NCI-H524 treated with DMSO at 0.1 percent for 48 hours (cell line): Measurements from ENCODE around the gene MAP2K2.

Source experiments
- DNase-seq: peaks from one replicate; lab custom pipeline; 2025; lab: John Stamatoyannopoulos, UW

MAP2K2 gene

DNA sequence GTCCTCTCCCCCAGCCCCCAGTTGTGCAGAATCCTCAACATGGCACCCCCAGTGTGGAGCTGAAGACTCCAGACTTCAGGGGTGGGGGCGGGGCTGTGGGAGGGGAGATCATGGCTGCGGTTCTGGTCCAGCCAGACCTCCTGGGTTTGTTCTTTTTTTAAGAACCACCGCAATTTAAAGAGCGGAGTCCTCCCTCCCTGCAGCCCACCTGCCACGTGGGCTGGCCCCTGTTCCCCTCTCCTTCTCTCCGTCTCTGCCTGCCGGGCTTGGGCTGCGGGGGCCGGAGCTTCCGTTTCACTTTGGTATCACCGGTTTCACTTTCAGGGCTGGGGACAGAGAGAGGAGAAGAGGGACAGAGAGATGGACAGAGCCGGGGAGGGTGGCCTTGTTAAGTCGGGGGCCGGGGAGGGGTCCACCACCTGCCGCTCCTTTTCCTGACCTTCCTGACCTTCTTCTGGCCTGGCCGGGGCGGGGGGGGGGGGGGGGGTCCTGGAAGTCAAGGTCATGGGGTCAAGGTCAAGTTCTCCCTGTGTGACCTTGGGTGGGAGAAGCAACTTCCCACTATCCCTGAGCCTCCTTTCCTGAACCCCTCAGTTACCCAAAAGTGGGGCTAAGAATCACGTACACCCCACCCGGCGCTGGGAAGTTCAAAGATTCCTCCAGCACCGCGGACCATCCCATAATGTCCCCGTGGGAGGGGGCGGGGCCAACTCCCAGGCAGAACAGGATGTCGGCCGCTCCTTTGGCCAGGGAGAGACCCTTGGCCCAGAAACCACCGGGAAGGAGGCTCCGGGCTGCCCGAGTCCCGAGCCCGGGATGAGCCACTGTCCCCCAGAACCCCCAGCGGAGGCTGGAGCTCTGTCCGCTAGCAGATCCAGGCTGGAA is 45.9 kb downstream of the MAP2K2 start:
- no peak for DNase-seq

DNA sequence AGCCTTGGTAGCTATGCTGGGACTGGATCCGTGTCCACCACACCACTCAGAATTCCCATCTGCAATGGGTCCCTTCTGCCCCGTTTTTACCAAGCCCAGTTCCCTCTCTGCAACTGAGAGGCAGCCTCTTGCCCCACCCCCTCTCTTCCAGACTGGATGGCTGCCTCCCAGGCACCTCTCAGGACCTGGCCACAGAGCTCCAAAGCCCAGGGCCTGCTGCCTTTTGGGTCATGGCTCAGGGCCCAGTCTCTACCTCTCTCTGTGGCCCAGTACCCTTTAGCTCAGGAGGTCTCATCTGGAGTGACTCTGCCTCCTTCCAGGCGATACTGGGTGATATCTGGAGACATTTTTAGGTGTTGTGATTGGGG is 46.9 kb downstream of the MAP2K2 start:
- no peak for DNase-seq

DNA sequence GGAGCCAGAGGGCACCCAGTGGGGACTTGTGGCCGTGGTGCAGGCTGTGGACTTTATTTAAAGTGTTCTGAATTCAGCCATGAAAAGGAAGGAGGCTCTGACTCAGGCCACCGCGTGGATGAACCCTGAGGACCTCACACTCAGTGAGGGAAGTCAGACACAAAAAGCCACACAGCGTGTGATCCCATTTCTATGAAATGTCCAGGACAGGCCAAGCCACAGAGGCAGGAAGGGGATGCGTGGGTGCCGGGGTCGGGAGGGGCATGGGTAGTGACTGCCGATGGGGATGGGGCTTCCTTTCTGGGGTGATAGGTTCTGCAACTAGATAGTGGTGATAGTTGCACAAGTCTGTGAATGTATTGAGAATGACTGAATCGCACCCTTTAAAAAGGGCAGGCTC is 48.5 kb downstream of the MAP2K2 start:
- no peak for DNase-seq

DNA sequence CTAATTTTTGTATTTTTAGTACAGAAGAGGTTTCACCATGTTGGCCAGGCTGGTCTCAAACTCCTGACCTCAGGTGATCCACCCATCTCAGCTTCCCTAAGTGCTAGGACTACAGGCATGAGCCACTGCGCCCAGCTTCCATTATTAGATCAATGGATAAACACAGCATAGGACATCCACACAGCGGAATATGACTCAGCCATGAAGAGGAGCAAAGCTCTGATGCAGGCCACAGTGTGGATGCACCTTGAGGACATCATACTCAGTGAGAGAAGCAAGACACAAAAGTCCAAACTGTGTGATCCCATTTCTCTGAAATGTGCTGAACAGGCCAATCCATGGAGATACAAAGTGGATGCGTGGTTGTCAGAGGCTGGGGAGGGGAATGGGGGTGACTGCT is 52.3 kb downstream of the MAP2K2 start:
- no peak for DNase-seq

DNA sequence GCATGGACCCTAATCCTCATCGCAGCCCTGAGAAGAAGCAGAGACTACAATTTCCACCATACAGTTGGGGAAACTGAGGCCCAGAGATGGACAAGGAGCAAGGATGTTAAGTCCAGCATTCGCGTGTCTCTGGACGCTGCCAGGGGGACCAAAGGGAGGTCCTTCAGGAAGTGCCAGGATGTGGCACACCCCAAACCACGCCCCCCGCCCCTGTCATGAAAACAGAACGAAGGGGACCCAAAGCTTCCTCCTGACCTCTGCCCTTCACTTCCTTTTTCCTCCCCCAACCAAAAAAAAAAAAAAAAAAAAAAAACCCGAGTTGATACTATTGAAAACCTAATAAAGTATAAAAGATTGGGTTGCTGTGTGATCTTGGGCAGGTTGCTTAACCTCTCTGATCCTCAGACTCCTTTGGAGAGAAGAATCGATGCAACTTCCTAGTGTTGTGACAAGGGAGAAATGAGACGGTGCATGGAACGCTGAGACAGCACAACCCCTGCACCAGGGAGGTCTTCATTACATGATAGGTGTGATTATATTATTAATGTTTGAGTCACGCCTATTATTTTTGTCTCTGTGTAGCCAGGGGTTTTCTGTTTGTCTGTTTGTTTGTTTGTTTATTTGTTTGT is 54.5 kb downstream of the MAP2K2 start:
- no peak for DNase-seq

DNA sequence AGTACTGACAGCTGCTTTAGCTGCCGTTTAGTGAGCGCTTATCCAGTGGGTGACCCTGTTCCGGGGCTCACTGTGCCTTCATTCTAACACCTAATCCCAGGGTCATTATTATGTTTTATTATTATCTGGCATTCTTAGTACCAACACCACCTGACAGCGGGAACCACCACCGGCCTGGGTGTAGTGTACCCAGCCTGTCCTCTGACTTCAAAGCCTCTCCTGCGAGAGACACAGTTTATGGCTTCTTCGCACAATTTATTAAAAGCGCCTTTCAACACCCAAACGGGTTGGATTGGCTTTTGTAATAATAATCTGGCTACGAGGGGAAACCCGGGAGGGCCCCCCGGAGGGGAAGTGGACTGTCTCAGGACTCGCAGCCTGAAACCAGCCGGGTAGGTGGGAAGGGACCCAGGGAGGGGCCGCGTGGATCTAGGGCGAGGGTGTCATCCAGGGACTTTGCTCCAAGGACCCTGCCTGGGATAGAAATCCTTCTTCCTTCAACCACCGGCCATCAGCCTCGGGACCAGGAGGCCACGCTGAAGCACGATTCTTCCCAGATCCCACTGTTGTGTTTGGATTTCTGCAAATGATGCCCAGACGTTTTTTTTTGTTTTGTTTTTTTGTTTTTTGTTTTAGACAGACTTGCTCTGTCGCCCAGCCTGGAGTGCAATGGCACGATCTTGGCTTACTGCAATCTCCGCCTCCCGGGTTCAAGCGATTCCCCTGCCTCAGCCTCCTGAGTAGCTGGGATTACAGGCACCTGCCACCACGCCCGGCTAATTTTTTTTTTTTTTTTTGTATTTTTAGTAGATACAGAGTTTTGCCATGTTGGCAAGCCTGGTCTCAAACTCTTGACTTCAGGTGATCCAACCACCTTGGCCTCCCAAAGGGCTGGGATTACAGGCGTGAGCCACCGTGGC is 55.6 kb downstream of the MAP2K2 start:
- no peak for DNase-seq

DNA sequence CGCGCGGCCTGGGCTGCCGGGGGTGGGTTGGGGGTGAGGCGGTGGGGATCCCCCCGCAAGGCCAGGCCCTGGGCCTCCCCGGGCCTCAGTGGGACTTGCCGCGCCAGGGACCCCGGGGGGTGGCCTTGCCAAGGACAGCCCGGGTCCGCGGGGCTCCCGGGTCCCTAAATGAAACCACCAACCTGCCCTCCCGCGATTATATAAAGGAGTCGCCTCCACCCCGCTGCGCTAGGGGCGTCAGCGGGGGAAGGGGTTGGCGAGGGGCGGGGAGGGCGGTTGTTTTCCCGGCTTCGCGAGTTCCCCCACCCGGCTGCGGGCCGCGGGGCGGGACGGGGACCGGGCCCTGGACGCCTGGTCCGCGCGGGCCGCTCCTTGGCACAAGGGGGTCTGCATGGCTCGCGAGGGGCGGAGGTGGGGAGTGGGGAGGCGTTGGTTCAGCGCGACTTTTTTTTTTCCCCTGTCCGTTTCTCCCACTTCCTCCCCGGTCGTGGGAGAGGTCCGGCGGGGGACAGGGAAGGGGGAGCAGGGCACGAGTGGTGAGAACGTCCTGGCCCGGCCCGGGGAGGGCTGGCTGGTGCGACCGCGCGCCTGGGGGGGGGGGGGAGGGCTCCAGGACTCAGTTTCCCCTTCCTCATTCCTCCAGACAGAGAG is 56.4 kb downstream of the MAP2K2 start:
- no peak for DNase-seq

DNA sequence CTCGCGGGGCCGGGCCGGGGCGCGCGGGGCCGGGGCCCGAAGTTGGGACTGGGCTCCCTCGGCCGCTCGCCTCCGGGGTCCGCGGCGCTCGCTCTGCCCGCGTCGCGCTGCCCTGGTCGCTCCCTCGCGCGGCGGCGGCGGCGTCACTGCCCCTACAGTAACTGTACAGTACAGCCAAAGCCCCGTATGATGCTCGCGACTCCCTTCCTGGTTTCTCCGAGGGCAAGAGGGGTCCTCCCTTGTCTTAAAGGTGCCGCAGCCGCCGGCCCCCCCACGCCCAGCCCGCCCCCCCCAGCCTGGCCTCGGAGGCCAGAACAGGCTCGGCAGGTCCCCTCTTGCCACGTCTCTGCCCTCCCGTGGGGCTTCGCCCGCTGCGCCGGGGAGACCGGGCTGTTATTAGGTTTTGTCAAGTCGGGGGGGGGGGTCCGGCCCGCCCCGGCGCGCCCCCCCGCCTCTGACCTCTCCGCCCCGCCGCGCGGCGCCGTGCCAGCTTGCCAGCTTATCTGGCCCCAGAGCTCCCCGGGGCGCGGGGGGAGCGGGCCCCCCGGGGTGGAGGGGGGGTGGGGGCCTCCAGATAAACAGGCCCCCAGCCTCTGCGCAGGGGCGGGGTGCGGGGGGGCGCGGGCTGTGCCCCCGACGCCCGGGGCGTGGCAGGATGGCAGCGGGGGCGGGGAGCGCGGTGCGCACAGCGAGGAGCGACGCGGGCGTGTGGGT is 57.1 kb downstream of the MAP2K2 start, which contains the start of gene ZBTB7A:
TSS of gene ZBTB7A (minus strand) at position 218 of the 714 bp plus-strand sequence. CDS start 11,667 bp downstream, outside the sequence.
- DNase-seq, result peak; percentile 50

DNA sequence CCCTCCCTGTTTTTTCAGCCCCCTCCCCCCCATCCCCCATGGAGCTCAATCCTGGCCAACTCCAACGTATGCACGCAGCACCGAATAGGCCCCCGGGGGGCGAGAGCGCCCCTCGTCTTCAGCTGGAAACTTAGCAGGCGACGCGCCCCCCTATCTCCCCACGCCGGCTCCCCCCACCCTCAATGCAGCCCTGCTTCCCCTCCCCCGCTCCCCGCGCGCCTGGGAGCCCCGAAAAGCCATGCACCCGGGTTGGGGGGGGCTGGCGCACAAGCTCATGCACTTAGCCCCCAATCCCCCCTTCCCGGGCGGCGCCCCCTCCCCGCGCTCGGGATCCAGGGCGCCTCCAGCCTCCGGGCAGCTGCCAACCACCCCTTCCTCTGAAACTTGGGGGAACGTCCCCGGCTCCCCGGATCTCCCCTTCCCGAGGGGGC is 57.7 kb downstream of the MAP2K2 start:
- DNase-seq, result no peak

DNA sequence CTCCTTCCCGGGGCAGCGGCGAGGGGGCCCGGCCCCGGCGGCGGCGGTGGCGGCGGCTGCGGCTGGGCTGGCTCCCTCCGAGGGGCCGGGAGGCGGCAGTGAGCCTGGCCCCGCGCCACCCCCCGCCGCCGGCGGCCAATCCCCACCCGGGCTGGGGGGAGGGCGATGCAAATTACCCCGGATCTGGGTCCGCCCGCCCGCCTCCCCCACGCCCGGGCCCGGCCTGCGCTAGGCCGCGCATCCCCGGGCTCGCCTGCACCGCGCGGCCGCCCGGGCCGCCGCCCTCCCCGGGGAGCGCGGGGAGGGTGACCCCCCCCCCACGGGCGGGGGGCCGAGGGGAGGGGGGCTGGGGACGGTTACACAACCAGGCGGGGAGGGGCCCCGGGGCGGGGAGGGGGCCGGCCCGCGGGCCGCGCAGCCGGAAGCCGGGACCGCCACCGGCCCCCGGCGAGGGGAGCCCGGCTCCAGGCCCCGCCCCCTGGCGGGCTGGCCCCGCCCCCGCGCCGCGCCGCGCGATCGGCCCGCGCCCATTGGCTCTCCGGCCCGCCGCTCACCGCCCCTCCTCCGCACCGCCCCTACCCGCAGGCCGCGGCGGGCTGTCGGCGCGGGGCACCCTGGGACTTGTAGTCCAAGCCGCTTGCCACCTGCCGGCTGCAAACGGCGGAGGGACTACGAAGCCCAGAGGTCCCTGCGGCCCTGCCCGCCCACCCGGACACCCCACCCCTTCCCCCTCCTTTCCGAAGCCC is 58.3 kb downstream of the MAP2K2 start:
- peak; percentile 87 for DNase-seq

DNA sequence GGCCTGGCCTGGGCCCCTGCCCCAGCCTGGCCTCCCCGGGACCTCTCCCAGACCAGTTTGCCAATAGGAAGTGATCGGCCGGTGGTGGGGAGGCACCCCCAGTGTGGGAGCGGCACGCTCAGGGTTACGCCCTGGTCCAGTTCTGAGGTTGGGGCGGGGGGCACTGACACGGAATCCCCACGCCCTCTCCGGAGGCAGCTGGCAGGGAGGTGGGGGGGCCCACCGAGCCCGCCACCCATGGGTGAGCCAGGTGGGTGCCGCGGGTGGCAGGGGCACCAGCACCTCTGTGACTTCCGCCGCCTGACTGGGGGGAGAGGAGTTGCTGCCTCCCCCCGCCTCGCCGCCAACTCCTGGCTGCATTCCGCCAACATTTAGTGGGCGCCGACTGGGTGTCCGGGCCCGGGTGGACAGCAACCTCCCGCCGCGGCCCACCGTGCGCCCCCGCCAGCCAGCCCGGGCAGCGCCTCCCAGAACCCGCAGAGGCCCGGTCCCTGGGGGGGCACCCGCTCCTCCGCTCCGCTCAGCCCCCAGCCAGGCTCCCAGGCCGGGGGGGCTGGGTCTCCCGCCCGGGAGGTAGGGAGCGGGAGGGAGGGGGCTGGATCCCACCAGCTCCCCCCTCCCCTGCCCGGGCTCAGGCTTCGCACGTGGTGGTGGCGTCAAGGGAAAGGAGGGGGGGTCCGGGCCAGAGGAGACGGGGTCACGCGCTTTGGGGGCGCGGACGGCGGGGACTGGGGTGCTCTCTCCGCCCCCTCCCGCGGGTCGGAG is 59.2 kb downstream of the MAP2K2 start:
- no peak for DNase-seq

DNA sequence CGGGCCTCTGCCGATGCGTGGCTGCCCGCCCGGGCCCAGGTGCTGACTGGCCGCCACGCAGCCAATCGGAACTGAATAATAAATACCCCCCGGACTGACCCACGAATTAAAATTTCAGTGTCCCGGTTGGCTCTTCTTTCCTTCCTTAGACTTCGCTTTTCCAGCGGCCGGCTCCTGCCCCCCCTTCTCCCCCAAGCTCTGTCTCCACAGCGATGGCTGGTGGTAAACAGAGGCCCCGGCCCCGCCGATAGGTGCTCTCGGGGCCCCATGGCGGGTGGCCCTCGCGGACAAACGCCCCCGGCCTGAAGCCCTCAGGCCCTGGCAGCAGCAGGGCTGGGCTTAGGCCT is 59.8 kb downstream of the MAP2K2 start:
- DNase-seq, result no peak

DNA sequence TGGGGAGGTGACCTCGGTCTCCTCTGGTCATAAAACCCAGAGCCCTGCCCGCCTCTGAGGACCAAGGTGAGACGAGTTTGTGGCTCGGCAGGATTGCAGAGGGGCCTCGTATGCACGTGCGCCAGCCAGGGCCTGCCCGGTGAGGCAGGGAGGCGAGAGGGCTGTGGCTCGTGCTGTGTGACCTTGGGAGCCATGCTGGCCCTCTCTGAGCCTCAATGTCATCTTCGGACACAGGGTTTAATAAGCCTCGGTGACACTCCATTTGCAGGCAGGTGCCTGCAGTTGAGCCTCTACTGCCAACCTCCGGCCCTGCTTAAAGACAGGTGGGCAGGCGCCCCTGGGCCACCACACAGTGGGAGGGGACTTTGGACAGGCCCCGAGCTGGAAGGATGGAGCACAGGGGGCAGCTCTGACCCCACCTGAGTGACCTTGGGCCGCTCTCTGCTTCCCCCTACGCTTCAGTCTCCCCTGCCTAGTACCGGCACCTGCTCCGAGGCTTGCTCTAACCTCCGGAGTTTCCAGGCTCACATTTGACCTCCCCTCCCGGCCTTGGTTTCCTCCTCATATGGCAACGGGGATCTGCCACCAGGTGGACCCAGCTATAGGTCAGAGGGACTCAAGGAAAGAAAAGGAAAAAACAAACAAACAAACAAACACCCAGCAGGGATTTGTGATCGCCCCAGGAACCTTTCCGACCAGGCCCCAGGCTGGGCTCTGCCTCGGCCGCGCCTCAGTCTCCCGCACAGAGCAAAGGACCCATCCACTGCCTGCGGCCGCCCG is 60.4 kb downstream of the MAP2K2 start:
- no peak for DNase-seq

DNA sequence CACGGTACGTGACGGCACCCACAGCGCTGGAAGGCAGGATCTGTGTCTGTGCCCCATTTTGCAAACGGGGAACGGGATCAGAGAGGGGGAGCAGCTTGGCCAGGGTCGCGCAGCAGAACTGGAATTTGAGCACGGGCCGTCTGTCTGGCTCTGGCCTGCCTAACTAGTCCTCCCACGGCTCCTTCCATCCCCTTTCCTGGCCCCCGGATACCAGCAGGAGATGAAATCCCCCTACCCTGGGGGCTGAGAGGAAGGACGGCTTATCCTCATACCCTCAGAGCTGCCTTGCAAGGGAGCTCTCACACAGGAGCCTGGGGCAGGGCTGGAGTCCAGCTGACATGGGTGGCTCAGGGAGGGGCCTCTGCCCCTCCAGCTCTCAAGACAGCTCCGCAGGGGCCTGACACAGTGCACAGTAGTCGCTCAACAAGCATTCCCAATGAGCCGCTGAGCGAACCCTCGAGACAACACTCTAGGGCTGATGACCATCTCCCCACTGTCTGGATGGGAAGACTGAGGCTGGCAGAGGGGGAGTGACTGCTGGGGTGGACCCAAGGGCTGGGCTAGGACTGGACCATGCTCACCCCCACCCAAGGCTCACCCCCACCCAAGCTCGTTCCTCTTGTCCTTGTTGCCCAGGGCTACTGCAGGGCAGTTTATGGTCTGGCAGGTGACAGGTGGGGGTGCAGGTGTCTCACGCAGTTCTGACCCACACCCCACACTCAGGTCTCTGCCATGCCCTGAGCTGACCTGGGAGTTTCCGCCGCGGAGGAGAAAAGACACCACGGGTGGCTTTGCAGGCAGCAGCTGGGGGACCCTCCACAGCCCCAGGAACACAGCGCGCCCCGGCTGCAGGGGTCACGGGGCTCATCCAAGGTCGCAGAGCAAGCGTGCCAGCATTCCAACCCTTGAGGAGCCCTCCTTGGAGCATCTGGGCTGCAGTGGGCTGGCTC is 61.2 kb downstream of the MAP2K2 start:
- DNase-seq, result no peak

DNA sequence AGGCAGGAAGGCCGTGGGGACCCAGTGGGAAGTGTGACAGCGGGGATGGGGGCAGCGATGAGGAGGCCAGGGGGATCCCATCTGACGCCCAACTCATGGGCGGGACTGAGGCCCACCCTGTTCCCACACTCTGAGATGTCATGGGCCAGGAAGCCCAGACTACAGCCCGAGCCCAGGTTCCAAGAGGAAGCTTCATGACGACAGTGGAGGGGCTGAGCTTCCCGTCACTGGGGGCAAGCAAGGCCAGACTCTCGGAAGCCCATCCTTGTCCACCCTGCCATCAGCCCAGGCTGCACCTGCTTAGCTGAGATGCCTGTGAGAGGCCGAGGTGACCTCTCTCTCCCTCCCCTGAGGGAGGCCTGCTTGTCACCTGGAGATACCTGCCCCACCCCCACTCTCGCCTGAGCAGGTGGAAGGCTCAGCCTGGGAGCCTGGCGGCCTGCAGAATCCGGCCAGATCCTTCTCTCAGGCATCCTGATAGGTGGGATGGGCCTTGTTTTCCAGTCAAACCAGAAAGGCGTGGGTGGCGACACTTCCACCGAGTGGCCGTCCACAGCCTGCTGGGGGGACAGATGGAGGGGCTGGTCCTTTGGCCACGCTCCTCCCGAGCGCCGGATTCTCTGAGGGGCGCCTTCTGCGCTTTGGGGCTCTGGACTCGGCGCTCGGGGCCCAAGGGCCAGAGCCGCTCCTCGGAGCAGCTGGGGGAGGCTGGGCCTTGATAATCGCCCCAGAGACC is 62.1 kb downstream of the MAP2K2 start:
- no peak for DNase-seq

DNA sequence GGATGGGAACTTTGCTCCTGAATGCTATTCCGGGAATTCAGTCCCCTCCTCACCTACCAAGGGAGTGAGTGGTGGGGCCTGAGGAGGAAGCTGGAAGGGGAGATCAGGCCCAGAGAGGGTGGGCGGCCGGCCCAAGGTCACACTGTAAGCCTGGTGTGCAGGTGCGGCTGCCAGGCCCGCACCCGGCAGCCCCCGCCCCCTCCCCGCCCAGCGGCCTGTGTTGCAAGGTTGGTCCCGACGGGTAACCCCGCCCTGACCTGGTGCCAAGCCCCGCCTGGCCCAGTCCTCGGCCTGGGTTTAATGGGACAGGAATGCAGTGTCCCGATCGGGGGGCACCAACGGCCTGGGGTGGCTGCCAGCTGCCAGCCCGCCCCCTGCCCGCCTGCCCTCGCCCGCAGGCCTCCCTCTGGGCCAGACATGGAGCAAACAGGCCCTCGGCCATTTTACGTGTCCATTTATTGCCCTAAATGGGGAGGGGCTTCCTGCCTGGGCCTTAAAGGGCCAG is 62.7 kb downstream of the MAP2K2 start:
- DNase-seq, result no peak

DNA sequence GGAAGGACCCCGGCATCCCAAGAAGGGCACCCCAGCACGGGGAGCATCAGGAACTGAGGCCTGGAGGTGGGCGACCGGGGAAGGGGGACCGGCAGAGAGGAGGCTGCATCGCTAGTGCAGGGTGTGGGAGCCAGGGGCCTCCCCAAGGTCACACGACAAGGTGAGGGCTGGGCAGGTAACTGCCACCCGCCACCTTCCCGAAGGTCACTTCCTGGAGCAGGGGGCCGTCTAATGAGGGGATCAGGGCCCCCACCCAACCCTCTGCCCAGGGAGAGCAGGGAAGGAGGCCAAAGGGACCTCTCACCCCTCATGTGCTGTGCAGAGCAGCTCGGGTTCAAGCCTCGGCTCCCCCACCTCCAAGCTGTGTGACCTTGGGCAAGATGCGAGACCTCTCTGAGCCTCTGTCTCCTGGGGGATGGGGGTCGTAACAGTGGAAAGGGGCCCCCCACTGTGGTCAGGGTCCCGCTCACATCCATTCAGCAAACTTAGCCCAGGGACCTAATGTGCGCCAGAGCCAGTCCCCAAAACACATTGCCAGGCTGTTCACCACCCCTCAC is 63.2 kb downstream of the MAP2K2 start:
- DNase-seq, result no peak
